ENCODE measurements around the gene C5orf15. TPM values are rescaled to one million over a fixed set of nuclear protein-coding genes. Genes with fewer than 3 reads are reported as not detected.

The C5orf15 gene
- total and polyA plus RNA-seq, 4 donors: 21.2 to 32.4 (median 28.7) TPM

- Histone ChIP-seq H3K9me3 (ENCODE audit: control insufficient read depth in 4 of 4, low read length in 3 of 4) (no peaks in the 10 kb centered on the region), H3K36me3 (ENCODE audit: control insufficient read depth in 4 of 4, insufficient read depth in 3 of 4, low read depth in 1 of 4, low read length in 3 of 4) (no peaks in the 10 kb centered on the region), H3K27me3 (ENCODE audit: control insufficient read depth in 4 of 4, insufficient read depth in 4 of 4, low read length in 3 of 4) (no peaks in the 10 kb centered on the region), H3K27ac (ENCODE audit: low read depth in 1 of 2, low read length in 2 of 2) (no peak overlapping the region), H3K9ac (ENCODE audit: low read depth in 1 of 2, low read length in 2 of 2) (no peak overlapping the region), H3K4me1 (ENCODE audit: control insufficient read depth in 4 of 4, insufficient read depth in 4 of 4, low read length in 3 of 4) (peaks cover 5 to 14% (median 10%) of the 10 kb centered on the region in 4 donors), H3K4me3 (ENCODE audit: low read depth in 1 of 3, low read length in 3 of 3) (no peak overlapping the region)
- no peak for DNase-seq (ENCODE audit: low spot score)
- 91% methylated on average over 12 of the region's 12 CpGs for WGBS
- TF ChIP-seq CTCF (IDR thresholded peaks at IDR 0.05; ENCODE audit: low read depth, low read length, missing input control) (no peak), RXRA (IDR thresholded peaks at IDR 0.05) (peak in 1 of 2 donors; percentile 28), HNF4G (IDR thresholded peaks at IDR 0.05) (no peak), FOXA2 (IDR thresholded peaks at IDR 0.05) (no peak), YY1 (IDR thresholded peaks at IDR 0.05) (no peak)
Observed at GRCh38 chr5:133925866-133926488, 42.4 kb downstream of the C5orf15 start.

- no peak for TF ChIP-seq CTCF (IDR thresholded peaks at IDR 0.05; ENCODE audit: low read depth, low read length, missing input control)
- TF ChIP-seq RAD21 (IDR thresholded peaks at IDR 0.05): no peak
- no peak for TF ChIP-seq HNF4A (conservative IDR thresholded peaks at IDR 0.05)
- TF ChIP-seq JUND (IDR thresholded peaks at IDR 0.05): no peak
- no peak for TF ChIP-seq GABPA (IDR thresholded peaks at IDR 0.05 in 1 of 2, conservative IDR thresholded peaks at IDR 0.05 in 1 of 2)
- no peak for TF ChIP-seq ATF3 (IDR thresholded peaks at IDR 0.05)
- no peak for TF ChIP-seq FOXA1 (IDR thresholded peaks at IDR 0.05)
- no peak for TF ChIP-seq SP1 (IDR thresholded peaks at IDR 0.05)
- no peak for TF ChIP-seq RXRA (IDR thresholded peaks at IDR 0.05)
- no peak for TF ChIP-seq EGR1 (IDR thresholded peaks at IDR 0.05; ENCODE audit: low read depth in 2 of 2)
- no peak for TF ChIP-seq ZBTB33 (IDR thresholded peaks at IDR 0.05)
- H3K36me3 ChIP-seq (ENCODE audit: control insufficient read depth in 4 of 4, insufficient read depth in 3 of 4, low read depth in 1 of 4, low read length in 3 of 4): no peaks in the 10 kb centered on the region
- no peak for DNase-seq (ENCODE audit: low spot score)
- H3K9ac ChIP-seq (ENCODE audit: low read depth in 1 of 2, low read length in 2 of 2): no peak overlapping the region
- H3K9me3 ChIP-seq (ENCODE audit: control insufficient read depth in 4 of 4, low read length in 3 of 4): no peaks in the 10 kb centered on the region
- no peak overlapping the region for H3K27ac ChIP-seq (ENCODE audit: low read depth in 1 of 2, low read length in 2 of 2)
- H3K4me3 ChIP-seq (ENCODE audit: low read depth in 1 of 3, low read length in 3 of 3): no peak overlapping the region
- 85% methylated on average over 3 of the region's 3 CpGs for WGBS
- H3K27me3 ChIP-seq (ENCODE audit: control insufficient read depth in 4 of 4, insufficient read depth in 4 of 4, low read length in 3 of 4): no peaks in the 10 kb centered on the region
- H3K4me1 ChIP-seq (ENCODE audit: control insufficient read depth in 4 of 4, insufficient read depth in 4 of 4, low read length in 3 of 4): peaks cover 5 to 14% (median 10%) of the 10 kb centered on the region in 4 donors
Observed at GRCh38 chr5:133925269-133925668, 43.2 kb downstream of the C5orf15 start.
